T1000 (cell line): Measurements from ENCODE around the gene HES5.
"Not testable (repeated sequence)": the region's sequence is repeated elsewhere in the genome, so short reads cannot be mapped to it uniquely, and the experiment has no call there.

Experiments
- DNase-seq: peaks from one replicate; lab custom pipeline; 2025; ENCODE audit warnings: mixed read lengths; lab: John Stamatoyannopoulos, UW

Gene HES5

GRCh38 chr1:2529784-2530512, at the start of gene HES5:
TSS of gene HES5 (minus strand) at chr1:2530263. CDS start at chr1:2530164, 99 bp downstream.
- no peak for DNase-seq

- DNase-seq: no peak
Observed at GRCh38 chr1:2578758-2579118, 48.7 kb upstream of the HES5 start.

- not testable (repeated sequence) for DNase-seq
Observed at GRCh38 chr1:2577565-2578075, 47.6 kb upstream of the HES5 start.

- DNase-seq: no peak
Observed at GRCh38 chr1:2575801-2576663, 46.0 kb upstream of the HES5 start.

GRCh38 chr1:2574350-2574749, 44.3 kb upstream of the HES5 start:
- no peak for DNase-seq

GRCh38 chr1:2573250-2573920, 43.3 kb upstream of the HES5 start:
- DNase-seq: no peak

- no peak for DNase-seq
Observed at GRCh38 chr1:2571348-2571747, 41.3 kb upstream of the HES5 start.

- no peak for DNase-seq
Observed at GRCh38 chr1:2570332-2570731, 40.3 kb upstream of the HES5 start.

- not testable (repeated sequence) for DNase-seq
Observed at GRCh38 chr1:2569703-2570102, 39.6 kb upstream of the HES5 start.

- no peak for DNase-seq
Observed at GRCh38 chr1:2569060-2569459, 39.0 kb upstream of the HES5 start.

- DNase-seq: not testable (repeated sequence)
Observed at GRCh38 chr1:2568187-2568816, 38.2 kb upstream of the HES5 start.

- no peak for DNase-seq
Observed at GRCh38 chr1:2567083-2567679, 37.1 kb upstream of the HES5 start.

- DNase-seq: no peak
Observed at GRCh38 chr1:2566101-2567045, 36.3 kb upstream of the HES5 start.

- no peak for DNase-seq
Observed at GRCh38 chr1:2564815-2565374, 34.8 kb upstream of the HES5 start.

GRCh38 chr1:2564006-2564814, 34.1 kb upstream of the HES5 start:
- DNase-seq: no peak

GRCh38 chr1:2563205-2563604, 33.1 kb upstream of the HES5 start:
- no peak for DNase-seq

- DNase-seq: no peak
Observed at GRCh38 chr1:2561898-2562895, 32.1 kb upstream of the HES5 start.

GRCh38 chr1:2561446-2561845, 31.4 kb upstream of the HES5 start:
- no peak for DNase-seq
